ENCODE results near the gene AP1M2.

The AP1M2 gene

GRCh38 chr19:10612499-10613119, 25.5 kb upstream of the AP1M2 start:
- no peak for TF ChIP-seq GATA2 (IDR thresholded peaks at IDR 0.05; ENCODE audit: low read depth, low read length)

DNA sequence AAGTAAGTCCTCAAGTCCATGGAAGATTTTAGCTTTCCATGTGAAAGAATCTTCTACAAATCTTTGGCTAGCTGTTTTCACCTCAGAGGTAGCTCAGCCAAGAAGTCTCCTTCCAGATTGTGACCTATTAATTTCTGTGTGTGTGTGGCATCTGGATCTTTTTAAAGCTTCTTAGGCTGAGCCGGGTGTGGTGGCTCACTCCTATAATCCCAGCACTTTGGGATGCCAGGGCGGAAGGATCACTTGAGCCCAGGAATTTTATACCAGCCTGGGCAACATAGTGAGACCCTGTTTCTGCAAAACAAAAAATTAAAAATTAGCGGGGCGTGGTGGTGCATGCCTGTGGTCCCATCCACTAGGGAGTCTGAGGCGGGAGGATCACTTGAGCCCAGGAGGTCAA, 24.8 kb upstream of the AP1M2 start:
- no peak for TF ChIP-seq GATA3 (IDR thresholded peaks at IDR 0.05; ENCODE audit: low read depth, low read length)
- no peak for TF ChIP-seq GATA2 (IDR thresholded peaks at IDR 0.05; ENCODE audit: low read depth, low read length)

- TF ChIP-seq GATA2 (IDR thresholded peaks at IDR 0.05; ENCODE audit: low read depth, low read length): no peak
- no peak for TF ChIP-seq GATA3 (IDR thresholded peaks at IDR 0.05; ENCODE audit: low read depth, low read length)
Observed at GRCh38 chr19:10604460-10604980, 17.4 kb upstream of the AP1M2 start.

- no peak for TF ChIP-seq GATA3 (IDR thresholded peaks at IDR 0.05; ENCODE audit: low read depth, low read length)
- no peak for TF ChIP-seq GATA2 (IDR thresholded peaks at IDR 0.05; ENCODE audit: low read depth, low read length)
Observed at GRCh38 chr19:10603873-10604459, 16.9 kb upstream of the AP1M2 start.

DNA sequence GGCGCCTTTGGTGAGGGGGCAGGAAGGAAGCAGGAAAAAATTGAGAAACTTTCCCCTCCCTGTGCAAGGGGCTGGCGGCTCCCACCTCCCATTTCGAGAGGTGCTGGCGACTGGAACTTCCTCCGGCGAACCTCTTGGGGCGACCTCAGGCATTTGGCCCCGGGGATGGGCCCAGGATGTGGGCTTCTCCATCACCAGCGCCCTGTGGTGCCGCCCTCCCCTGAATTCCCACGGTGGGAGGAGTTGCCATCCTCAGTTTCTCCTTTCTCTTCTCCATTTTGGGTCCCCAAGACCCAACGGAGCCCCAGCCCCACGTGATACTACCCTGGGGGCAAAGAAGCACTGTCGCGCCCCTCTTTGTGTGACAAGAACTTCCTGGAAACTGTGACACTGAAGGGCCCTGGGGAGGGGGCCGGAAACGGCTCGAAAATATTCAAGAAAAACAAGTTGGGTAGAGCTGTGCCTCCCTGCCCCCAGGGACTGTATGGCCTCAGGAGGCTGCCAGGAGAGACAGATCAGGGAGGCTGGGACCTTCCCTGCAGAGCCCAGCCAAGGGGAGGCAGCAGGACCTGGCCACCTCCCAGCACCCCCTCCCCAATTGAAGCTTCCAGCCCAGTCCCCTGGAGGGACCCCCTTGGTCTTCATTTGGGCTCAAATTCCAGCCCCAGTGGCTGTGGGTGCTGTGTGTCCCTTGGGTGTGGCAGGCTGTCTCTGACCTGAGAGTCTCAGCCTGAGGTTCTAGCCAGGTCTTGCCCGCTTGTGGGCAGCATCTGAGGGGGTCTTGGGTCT, 16.2 kb upstream of the AP1M2 start:
- TF ChIP-seq GATA2 (IDR thresholded peaks at IDR 0.05; ENCODE audit: low read depth, low read length): no peak
- no peak for TF ChIP-seq GATA3 (IDR thresholded peaks at IDR 0.05; ENCODE audit: low read depth, low read length)

DNA sequence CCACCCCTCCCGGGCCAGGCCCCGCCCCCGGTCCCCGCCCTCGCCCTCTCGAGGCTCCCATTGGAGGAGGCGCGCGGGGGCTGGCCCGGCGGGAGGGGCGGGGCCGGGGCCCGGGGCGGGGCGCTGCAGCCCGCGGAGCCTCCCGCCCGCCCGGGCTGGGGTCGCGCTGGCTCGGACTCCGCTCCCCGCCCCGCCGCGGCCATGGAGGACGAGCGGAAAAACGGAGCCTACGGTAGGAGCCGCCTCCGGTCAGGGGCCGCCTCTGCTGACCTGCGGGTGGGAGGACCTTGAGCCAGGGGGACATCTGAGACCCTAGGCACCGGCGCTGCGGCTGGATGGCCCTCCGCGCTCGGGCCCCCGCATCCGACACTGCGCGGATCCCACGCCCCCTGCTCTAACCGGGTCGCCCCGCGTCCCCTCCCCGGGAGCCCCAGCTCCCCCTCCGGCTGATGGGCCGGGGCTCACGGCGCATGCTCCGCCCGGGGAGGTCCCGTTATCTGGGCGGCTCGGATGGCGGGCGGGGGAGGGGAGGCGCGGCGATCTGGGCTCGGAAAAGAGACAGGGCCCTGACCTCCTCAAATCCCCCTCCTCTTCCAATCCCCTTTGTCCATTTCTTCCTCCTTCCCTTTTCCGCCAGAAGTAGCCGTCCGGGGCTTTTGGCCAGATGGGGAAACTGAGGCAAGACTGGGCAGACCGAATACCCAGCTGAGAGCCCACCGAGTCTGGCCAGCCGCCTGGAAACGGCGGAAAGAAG, 15.4 kb upstream of the AP1M2 start:
- no peak for TF ChIP-seq GATA3 (IDR thresholded peaks at IDR 0.05; ENCODE audit: low read depth, low read length)
- TF ChIP-seq GATA2 (IDR thresholded peaks at IDR 0.05; ENCODE audit: low read depth, low read length): 0 out of 2 replicates have a peak, but pooled peaks have one; percentile 5

- TF ChIP-seq GATA3 (IDR thresholded peaks at IDR 0.05; ENCODE audit: low read depth, low read length) (no peak), GATA2 (IDR thresholded peaks at IDR 0.05; ENCODE audit: low read depth, low read length) (no peak)
Observed at GRCh38 chr19:10601999-10602329, 14.9 kb upstream of the AP1M2 start.

DNA sequence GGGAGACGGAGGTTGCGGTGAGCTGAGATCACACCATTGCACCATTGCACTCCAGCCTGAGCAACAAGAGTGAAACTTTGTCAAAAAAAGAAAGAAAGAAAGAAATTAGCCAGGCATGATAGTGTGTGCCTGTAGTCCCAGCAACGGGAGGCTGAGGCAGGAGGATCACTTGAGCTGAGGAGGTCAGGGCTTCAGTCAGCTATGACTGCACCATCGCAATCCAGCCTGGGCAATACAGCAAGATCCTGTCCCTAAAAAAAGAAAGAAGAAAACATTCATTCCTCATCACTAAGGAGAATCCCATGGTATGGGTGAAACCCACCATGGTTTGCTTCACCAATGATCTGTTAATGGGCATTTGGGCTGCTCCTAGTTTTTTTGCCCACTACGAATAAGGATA, 13.0 kb upstream of the AP1M2 start:
- TF ChIP-seq GATA2 (IDR thresholded peaks at IDR 0.05; ENCODE audit: low read depth, low read length) (no peak), GATA3 (IDR thresholded peaks at IDR 0.05; ENCODE audit: low read depth, low read length) (no peak)

DNA sequence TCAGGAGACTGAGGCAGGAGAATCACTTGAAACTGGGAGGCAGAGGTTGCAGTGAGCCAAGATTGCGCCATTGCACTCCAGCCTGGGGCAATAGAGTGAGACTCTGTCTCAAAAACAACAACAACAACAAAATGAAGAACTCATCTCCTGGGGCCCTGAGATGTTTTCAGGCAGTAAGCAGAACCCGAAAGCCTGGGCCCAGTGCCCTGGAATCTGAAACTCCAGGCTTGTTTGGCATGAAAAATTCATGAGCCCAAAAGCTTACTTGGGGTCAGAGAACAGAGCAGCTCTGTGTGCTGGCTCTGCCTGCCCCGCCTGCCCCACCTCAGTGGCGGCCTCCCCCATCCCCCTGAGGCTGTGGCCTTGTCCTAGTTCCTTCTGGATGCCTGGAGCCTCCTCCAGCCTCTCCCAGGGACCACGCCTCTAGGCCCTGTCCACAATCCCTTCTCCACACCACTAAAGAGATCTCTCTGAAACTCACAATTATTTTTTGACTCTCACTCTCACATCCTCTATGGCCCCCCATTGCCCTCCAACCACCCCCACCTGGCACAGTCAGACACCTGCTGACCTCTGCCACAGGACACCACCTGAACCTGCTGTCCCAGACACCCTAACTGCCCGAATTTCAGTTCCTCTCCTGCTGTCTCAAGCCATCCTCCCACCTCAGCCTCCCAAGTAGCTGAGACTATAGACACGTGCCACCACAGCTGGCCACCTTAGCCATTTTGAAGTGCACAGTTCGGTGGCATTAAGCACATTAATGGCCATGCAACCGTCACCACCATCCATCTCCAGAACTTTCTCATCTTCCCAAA, 6.9 kb upstream of the AP1M2 start:
- TF ChIP-seq GATA3 (IDR thresholded peaks at IDR 0.05; ENCODE audit: low read depth, low read length) (no peak), GATA2 (IDR thresholded peaks at IDR 0.05; ENCODE audit: low read depth, low read length) (no peak)

- TF ChIP-seq GATA2 (IDR thresholded peaks at IDR 0.05; ENCODE audit: low read depth, low read length) (no peak), GATA3 (IDR thresholded peaks at IDR 0.05; ENCODE audit: low read depth, low read length) (no peak)
Observed at GRCh38 chr19:10593148-10593547, 6.0 kb upstream of the AP1M2 start.

GRCh38 chr19:10587839-10588150, 683 bp upstream of the AP1M2 start:
- TF ChIP-seq GATA2 (IDR thresholded peaks at IDR 0.05; ENCODE audit: low read depth, low read length) (no peak), GATA3 (IDR thresholded peaks at IDR 0.05; ENCODE audit: low read depth, low read length) (no peak)

- no peak for TF ChIP-seq GATA2 (IDR thresholded peaks at IDR 0.05; ENCODE audit: low read depth, low read length)
Observed at GRCh38 chr19:10586396-10586795, 716 bp downstream of the AP1M2 start.

GRCh38 chr19:10583036-10583776, 3.9 kb downstream of the AP1M2 start:
- no peak for TF ChIP-seq GATA3 (IDR thresholded peaks at IDR 0.05; ENCODE audit: low read depth, low read length)
- no peak for TF ChIP-seq GATA2 (IDR thresholded peaks at IDR 0.05; ENCODE audit: low read depth, low read length)

All from SH-SY5Y (cell line).